Loucy (cell line): ENCODE data around the gene UVRAG.

Experiments used
- H2AFZ ChIP-seq: fragments of 200-600 bp; sonication (generic); 2 replicates; pipeline ENCODE4 v1.6.0; 2016; ENCODE audit warnings: antibody characterized with exemption, mild to moderate bottlenecking, low read length, moderate library complexity
- H3F3A ChIP-seq: fragments of 200-600 bp; 2 replicates; pipeline ENCODE4 v1.6.0; 2016; ENCODE audit warnings: antibody characterized with exemption, low read depth, mild to moderate bottlenecking
- H3K27me3 ChIP-seq: fragments of 200-600 bp; sonication (generic); 2 replicates; pipeline ENCODE4 v1.6.1; 2014; ENCODE audit warnings: low read length, mild to moderate bottlenecking; ENCODE audit not compliant: insufficient read depth, poor library complexity, severe bottlenecking
- H3K36me3 ChIP-seq: fragments of 200-600 bp; sonication (generic); 2 replicates; pipeline ENCODE4 v1.6.1; 2016; ENCODE audit warnings: low read length; ENCODE audit not compliant: insufficient read depth
- H3K4me1 ChIP-seq: fragments of 200-600 bp; sonication (generic); 2 replicates; pipeline ENCODE4 v1.5.1; 2014; ENCODE audit warnings: low read length, mild to moderate bottlenecking; ENCODE audit not compliant: insufficient read depth, poor library complexity, severe bottlenecking
- H3K4me2 ChIP-seq: fragments of 200-600 bp; sonication (generic); 2 replicates; pipeline ENCODE4 v1.6.0; 2014; ENCODE audit warnings: antibody characterized with exemption, low read length, low read depth, mild to moderate bottlenecking; ENCODE audit not compliant: poor library complexity, severe bottlenecking
- H3K4me3 ChIP-seq: fragments of 200-600 bp; sonication (generic); 2 replicates; pipeline ENCODE4 v1.5.1; 2014; ENCODE audit warnings: low read length, mild to moderate bottlenecking, mixed read lengths; ENCODE audit not compliant: poor library complexity, severe bottlenecking
- H3K79me2 ChIP-seq: fragments of 200-600 bp; sonication (generic); 2 replicates; pipeline ENCODE4 v1.6.1; 2014; ENCODE audit warnings: low read length; ENCODE audit not compliant: insufficient read depth
- H3K9ac ChIP-seq: fragments of 200-600 bp; sonication (generic); 2 replicates; pipeline ENCODE4 v1.6.0; 2014; ENCODE audit warnings: mild to moderate bottlenecking, low read depth, low read length, moderate library complexity; ENCODE audit not compliant: poor library complexity, severe bottlenecking
- H3K9me2 ChIP-seq: fragments of 200-600 bp; sonication (generic); replicated peaks from 2 replicates; pipeline ENCODE4 v1.6.1; 2016; ENCODE audit warnings: low read depth, low read length, mixed read lengths
- H3K9me3 ChIP-seq: fragments of 200-600 bp; sonication (generic); 2 replicates; pipeline ENCODE4 v1.6.1; 2014; ENCODE audit warnings: mild to moderate bottlenecking, antibody characterized with exemption, low read length, low read depth; ENCODE audit not compliant: insufficient read depth
- H4K20me1 ChIP-seq: fragments of 200-600 bp; sonication (generic); 2 replicates; pipeline ENCODE4 v1.6.0; 2014; ENCODE audit warnings: antibody characterized with exemption, low read length, mild to moderate bottlenecking; ENCODE audit not compliant: insufficient read depth, poor library complexity, severe bottlenecking
- CTCF ChIP-seq: fragments of 200-600 bp; sonication (generic); conservative IDR thresholded peaks from 2 replicates; pipeline ENCODE4 v1.5.1; 2014; ENCODE audit warnings: mild to moderate bottlenecking, antibody characterized with exemption, low read length
- EZH2phosphoT487 ChIP-seq: fragments of 200-600 bp; IDR thresholded peaks from 2 replicates; pipeline ENCODE4 v1.6.1; 2018; ENCODE audit warnings: antibody characterized with exemption, mild to moderate bottlenecking, moderate library complexity, borderline replicate concordance

Gene UVRAG

GRCh38 chr11:75925785-75926164, 110.8 kb downstream of the UVRAG start:
- TF ChIP-seq EZH2phosphoT487 (no peak), CTCF (no peak)
- H3F3A ChIP-seq, result no peaks in the 10 kb centered on the region

GRCh38 chr11:75929706-75930105, 114.7 kb downstream of the UVRAG start:
- Histone ChIP-seq H3K79me2 (no peaks in the 10 kb centered on the region), H4K20me1 (no peaks in the 10 kb centered on the region)

More at GRCh38 chr11:75925785-75926164, 110.8 kb downstream of the UVRAG start:
- Histone ChIP-seq H4K20me1 (no peaks in the 10 kb centered on the region), H3K4me3 (no peak overlapping the region), H3K79me2 (no peaks in the 10 kb centered on the region), H3K4me1 (no peaks in the 10 kb centered on the region), H3K9me3 (no peaks in the 10 kb centered on the region), H3K36me3 (no peaks in the 10 kb centered on the region), H3K27me3 (no peaks in the 10 kb centered on the region), H2AFZ (no peak overlapping the region), H3K9me2 (no peaks in the 10 kb centered on the region; the same call in 1 of the 2 replicates), H3K9ac (no peak overlapping the region), H3K4me2 (no peak overlapping the region)

GRCh38 chr11:75930534-75930933, 115.5 kb downstream of the UVRAG start:
- Histone ChIP-seq H3K36me3 (no peaks in the 10 kb centered on the region), H2AFZ (no peak overlapping the region), H3K4me3 (no peak overlapping the region), H3K9ac (no peak overlapping the region), H3K79me2 (no peaks in the 10 kb centered on the region), H3K4me1 (no peaks in the 10 kb centered on the region), H4K20me1 (no peaks in the 10 kb centered on the region), H3F3A (no peaks in the 10 kb centered on the region), H3K4me2 (no peak overlapping the region), H3K27me3 (no peaks in the 10 kb centered on the region), H3K9me2 (no peaks in the 10 kb centered on the region), H3K9me3 (no peaks in the 10 kb centered on the region)
- TF ChIP-seq CTCF (no peak), EZH2phosphoT487 (no peak)

More at GRCh38 chr11:75929706-75930105, 114.7 kb downstream of the UVRAG start:
- Histone ChIP-seq H3F3A (no peaks in the 10 kb centered on the region), H3K36me3 (no peaks in the 10 kb centered on the region), H3K9me3 (no peaks in the 10 kb centered on the region), H3K4me3 (no peak overlapping the region), H3K4me1 (no peaks in the 10 kb centered on the region), H2AFZ (no peak overlapping the region), H3K4me2 (no peak overlapping the region), H3K9me2 (no peaks in the 10 kb centered on the region), H3K9ac (no peak overlapping the region), H3K27me3 (no peaks in the 10 kb centered on the region)
- no peak for TF ChIP-seq CTCF
- TF ChIP-seq EZH2phosphoT487, result no peak
